Measurements from ENCODE around the gene GPR183.

- TF ChIP-seq, protein P1, sequence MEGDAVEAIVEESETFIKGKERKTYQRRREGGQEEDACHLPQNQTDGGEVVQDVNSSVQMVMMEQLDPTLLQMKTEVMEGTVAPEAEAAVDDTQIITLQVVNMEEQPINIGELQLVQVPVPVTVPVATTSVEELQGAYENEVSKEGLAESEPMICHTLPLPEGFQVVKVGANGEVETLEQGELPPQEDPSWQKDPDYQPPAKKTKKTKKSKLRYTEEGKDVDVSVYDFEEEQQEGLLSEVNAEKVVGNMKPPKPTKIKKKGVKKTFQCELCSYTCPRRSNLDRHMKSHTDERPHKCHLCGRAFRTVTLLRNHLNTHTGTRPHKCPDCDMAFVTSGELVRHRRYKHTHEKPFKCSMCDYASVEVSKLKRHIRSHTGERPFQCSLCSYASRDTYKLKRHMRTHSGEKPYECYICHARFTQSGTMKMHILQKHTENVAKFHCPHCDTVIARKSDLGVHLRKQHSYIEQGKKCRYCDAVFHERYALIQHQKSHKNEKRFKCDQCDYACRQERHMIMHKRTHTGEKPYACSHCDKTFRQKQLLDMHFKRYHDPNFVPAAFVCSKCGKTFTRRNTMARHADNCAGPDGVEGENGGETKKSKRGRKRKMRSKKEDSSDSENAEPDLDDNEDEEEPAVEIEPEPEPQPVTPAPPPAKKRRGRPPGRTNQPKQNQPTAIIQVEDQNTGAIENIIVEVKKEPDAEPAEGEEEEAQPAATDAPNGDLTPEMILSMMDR (IDR thresholded peaks at IDR 0.05), result no peak
- TF ChIP-seq POLR2AphosphoS5 (IDR thresholded peaks at IDR 0.05) (no peak), POLR2A (IDR thresholded peaks at IDR 0.05) (no peak)
Observed at GRCh38 chr13:99289674-99290337, 17.4 kb downstream of the GPR183 start.

All from transverse colon (tissue), 4 donors.